Right lobe of liver (tissue), 6 donors: ENCODE results near the gene CFAP57. TPM values are rescaled to one million over a fixed set of nuclear protein-coding genes. Genes with fewer than 3 reads are reported as not detected.

Experiments used
- ATAC-seq, 4 donors: fragments of 200-7000 bp; cut with Tn5 transposase; one replicate each; pipeline ENCODE4 v1.9.1; 2020; ENCODE audit warnings: mild to moderate bottlenecking in 4 of 4, moderate library complexity in 4 of 4
- DNase-seq, 3 donors: peaks; one replicate each; pipeline ENCODE4 v3.0.0-alpha.2; 2020
- H3K27ac ChIP-seq, 3 donors: fragments of 200-600 bp; one replicate each; pipeline ENCODE4 v1.8.0; 2022
- H3K27me3 ChIP-seq, 2 donors: fragments of 200-600 bp; one replicate each; pipeline ENCODE4 v1.8.0; 2022
- H3K36me3 ChIP-seq, 4 donors: fragments of 200-600 bp; sonication (generic) in 1 of 4; one replicate each; pipeline versions ENCODE4 v1.5.1 to v1.8.0; 2017 to 2022; ENCODE audit warnings: control low read depth in 1 of 4
- H3K4me1 ChIP-seq, 4 donors: fragments of 200-600 bp; sonication (generic) in 1 of 4; one replicate each; pipeline versions ENCODE4 v1.5.1 to v1.8.0; 2017 to 2022; ENCODE audit warnings: control low read depth in 1 of 4
- H3K4me3 ChIP-seq, 3 donors: fragments of 200-600 bp; one replicate each; pipeline ENCODE4 v1.8.0; 2022
- H3K9me3 ChIP-seq, 4 donors: fragments of 200-600 bp; sonication (generic) in 1 of 4; one replicate each; pipeline versions ENCODE4 v1.5.1 to v1.8.0; 2017 to 2022; ENCODE audit warnings: control low read depth in 1 of 4
- CTCF ChIP-seq, 4 donors: fragments of 200-600 bp in 3 of 4; fragments of 450-650 bp in 1 of 4; IDR thresholded peaks; one replicate each; pipeline versions ENCODE4 v1.5.1 to v1.8.0; 2016 to 2022; ENCODE audit warnings: antibody characterized with exemption in 4 of 4, mild to moderate bottlenecking in 2 of 4
- POLR2A ChIP-seq: fragments of 450-650 bp; IDR thresholded peaks from one replicate; pipeline ENCODE4 v1.6.1; 2017; ENCODE audit warnings: antibody characterized with exemption, mild to moderate bottlenecking
- WGBS: methylation state at CpG from one replicate; pipeline ENCODE4 v1.1.6; 2018; ENCODE audit warnings: low coverage, low lambda C conversion rate; ENCODE audit not compliant: insufficient coverage; ENCODE audit errors: missing lambda C conversion rate; 5-methylcytosine and 5-hydroxymethylcytosine counted together
- intact Hi-C, 2 donors: fragments of 100-400 bp; cut with DNase I; formaldehyde crosslinking; loops; one replicate each; pipeline versions ENCODE4 v1.11.2 to v1.14.1; 2022
- total RNA-seq, 6 experiments: library from RNA; depleted of rRNA in 2 of 6; stranded (reverse); fragments of >200 nt in 2 of 6; fragmentation: NEBNext Ultra II Directional in 3 of 6; extraction: Animal tissue kit (Norgen Biotek cat#: 25700) in 3 of 6; gene quantifications; one replicate each; pipeline versions ENCODE4 v1.1.0 to v1.2.4, GENCODE V29; 2016 to 2023
- donor health status: DM: no; HTN: yes; CAD: no.
- donor health status: DM: no; HTN: no; CAD: no.
- donor health status: DM: no; HTN: no; CAD: no.
- donor health status: DM: no; HTN: yes; CAD: no.
- donor health status: DM: no; HTN: yes; CAD: no.

The CFAP57 gene
- total RNA-seq, 6 experiments from 2014 or later: not detected

- H3K4me1 ChIP-seq: peaks cover 0 to 58% (median 19%) of the 10 kb centered on the region in 4 donors
- WGBS: no CpG with 5 or more reads among the region's 5 CpGs
- no peaks in the 10 kb centered on the region for H3K27me3 ChIP-seq
- no peak overlapping the region for H3K4me3 ChIP-seq
- intact Hi-C loops: no loop called here
- H3K36me3 ChIP-seq: no peaks in the 10 kb centered on the region
- no peak for TF ChIP-seq CTCF (IDR thresholded peaks at IDR 0.05)
- TF ChIP-seq POLR2A: no peak
- no peak for ATAC-seq
- no peaks in the 10 kb centered on the region for H3K9me3 ChIP-seq
- DNase-seq: peak in 1 of 3 donors; percentile 48
- no peak overlapping the region for H3K27ac ChIP-seq
Measured at GRCh38 chr1:43279161-43279560, 107.0 kb downstream of the CFAP57 start.

GRCh38 chr1:43279666-43280065, 107.5 kb downstream of the CFAP57 start:
- intact Hi-C loops: no loop called here
- TF ChIP-seq CTCF (IDR thresholded peaks at IDR 0.05) (no peak), POLR2A (no peak)
- no peak overlapping the region for H3K4me3 ChIP-seq
- H3K4me1 ChIP-seq: peaks cover 0 to 58% (median 19%) of the 10 kb centered on the region in 4 donors
- no peak for ATAC-seq
- no peaks in the 10 kb centered on the region for H3K27me3 ChIP-seq
- WGBS: 67% methylated on average over 1 of the region's 6 CpGs
- no peaks in the 10 kb centered on the region for H3K9me3 ChIP-seq
- no peak overlapping the region for H3K27ac ChIP-seq
- H3K36me3 ChIP-seq: no peaks in the 10 kb centered on the region
- DNase-seq: peak in 1 of 3 donors; percentile 20

GRCh38 chr1:43280692-43281091, 108.6 kb downstream of the CFAP57 start:
- TF ChIP-seq POLR2A (no peak), CTCF (IDR thresholded peaks at IDR 0.05) (no peak)
- WGBS: 13% methylated on average over 1 of the region's 2 CpGs
- H3K36me3 ChIP-seq: no peaks in the 10 kb centered on the region
- DNase-seq: peak in 1 of 3 donors; percentile 3
- peaks cover 0 to 63% (median 19%) of the 10 kb centered on the region in 4 donors for H3K4me1 ChIP-seq
- H3K27me3 ChIP-seq: no peaks in the 10 kb centered on the region
- H3K27ac ChIP-seq: no peak overlapping the region
- no peaks in the 10 kb centered on the region for H3K9me3 ChIP-seq
- intact Hi-C loops: no loop called here
- H3K4me3 ChIP-seq: no peak overlapping the region
- ATAC-seq: no peak

- Histone ChIP-seq H3K4me1 (peaks cover 0 to 49% (median 16%) of the 10 kb centered on the region in 4 donors), H3K36me3 (no peaks in the 10 kb centered on the region), H3K27me3 (no peaks in the 10 kb centered on the region), H3K9me3 (no peaks in the 10 kb centered on the region), H3K27ac (peak overlapping the region in 2 of 3 donors; percentile 81 to 84), H3K4me3 (no peak overlapping the region)
- TF ChIP-seq POLR2A: no peak
- no peak for TF ChIP-seq CTCF (IDR thresholded peaks at IDR 0.05)
- ATAC-seq (peak; percentile 73 to 80 (median 73)), DNase-seq (peak in 2 of 3 donors; percentile 56 to 67)
- WGBS: 38% methylated on average over 10 of the region's 15 CpGs
- intact Hi-C loops: no loop called here
Measured at GRCh38 chr1:43282220-43283195, 110.4 kb downstream of the CFAP57 start.
